ENCODE measurements around the gene HSPB2.
"Not testable (repeated sequence)": the region's sequence is repeated elsewhere in the genome, so short reads cannot be mapped to it uniquely, and the experiment has no call there.

Gene HSPB2

GRCh38 chr11:111916768-111917167 is 4.2 kb downstream of the HSPB2 start:
- no peak for DNase-seq

DNA sequence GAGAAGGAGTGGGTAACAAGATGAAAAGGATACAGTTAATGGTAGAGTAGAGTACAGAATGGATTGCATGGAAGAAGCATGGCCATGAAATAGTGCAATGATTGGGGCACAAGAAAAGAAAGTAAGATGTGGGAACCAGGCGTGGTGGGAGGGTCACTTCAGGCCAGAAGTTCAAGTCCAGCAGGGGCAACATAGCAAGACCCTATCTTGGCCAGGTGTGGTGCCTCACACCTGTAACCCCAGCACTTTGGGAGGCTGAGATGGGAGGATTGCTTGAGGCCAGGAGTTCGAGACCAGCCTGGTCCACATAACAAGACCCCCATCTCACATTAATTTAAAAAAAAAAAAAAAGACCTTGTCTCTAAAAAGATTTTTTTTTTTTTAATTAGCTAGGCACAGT is 4.8 kb downstream of the HSPB2 start:
- DNase-seq = no peak

DNA sequence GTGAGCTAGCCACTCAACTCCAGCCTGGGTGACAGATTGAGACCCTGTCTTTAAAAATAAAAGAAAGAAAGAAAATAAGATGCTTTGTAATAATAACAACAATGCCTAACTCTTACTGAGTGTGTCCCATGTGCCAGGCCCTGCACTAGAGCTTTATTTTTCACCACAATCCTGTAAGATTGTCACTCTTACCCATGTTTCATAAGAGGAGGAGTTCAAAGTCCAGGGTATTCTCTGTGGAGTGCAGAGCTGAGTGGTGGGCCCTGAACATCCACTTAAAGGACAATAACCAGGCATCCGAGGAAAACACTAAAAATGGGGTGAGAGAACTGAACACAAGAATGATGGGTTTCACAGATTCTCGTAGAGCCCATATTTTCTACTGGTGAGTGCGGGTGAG is 5.3 kb downstream of the HSPB2 start:
- DNase-seq = no peak

GRCh38 chr11:111918390-111919256 is 6.1 kb downstream of the HSPB2 start, which contains the start of gene C11orf52:
Gene C11orf52 (plus strand): TSS chr11:111918913. CDS start chr11:111918973, 60 bp downstream.
- DNase-seq = no peak

DNA sequence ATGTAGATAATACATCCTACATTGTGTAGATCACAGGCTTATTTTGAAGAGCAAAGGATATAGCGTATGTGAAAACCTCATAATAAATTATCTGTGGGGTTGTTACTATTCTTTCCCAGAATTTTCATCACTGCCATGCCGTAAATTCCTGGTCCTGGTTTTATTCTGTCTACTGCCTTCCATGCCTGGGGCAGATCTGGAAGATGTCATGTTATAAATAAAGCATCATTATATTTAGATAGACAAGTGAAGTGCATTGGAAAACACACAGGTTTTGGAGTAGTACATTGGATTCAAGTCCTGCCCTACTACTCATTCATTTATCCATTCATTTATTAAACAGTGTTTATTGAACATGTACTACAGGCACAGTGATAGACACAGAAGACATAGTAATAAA is 8.4 kb downstream of the HSPB2 start:
- DNase-seq = no peak

DNA sequence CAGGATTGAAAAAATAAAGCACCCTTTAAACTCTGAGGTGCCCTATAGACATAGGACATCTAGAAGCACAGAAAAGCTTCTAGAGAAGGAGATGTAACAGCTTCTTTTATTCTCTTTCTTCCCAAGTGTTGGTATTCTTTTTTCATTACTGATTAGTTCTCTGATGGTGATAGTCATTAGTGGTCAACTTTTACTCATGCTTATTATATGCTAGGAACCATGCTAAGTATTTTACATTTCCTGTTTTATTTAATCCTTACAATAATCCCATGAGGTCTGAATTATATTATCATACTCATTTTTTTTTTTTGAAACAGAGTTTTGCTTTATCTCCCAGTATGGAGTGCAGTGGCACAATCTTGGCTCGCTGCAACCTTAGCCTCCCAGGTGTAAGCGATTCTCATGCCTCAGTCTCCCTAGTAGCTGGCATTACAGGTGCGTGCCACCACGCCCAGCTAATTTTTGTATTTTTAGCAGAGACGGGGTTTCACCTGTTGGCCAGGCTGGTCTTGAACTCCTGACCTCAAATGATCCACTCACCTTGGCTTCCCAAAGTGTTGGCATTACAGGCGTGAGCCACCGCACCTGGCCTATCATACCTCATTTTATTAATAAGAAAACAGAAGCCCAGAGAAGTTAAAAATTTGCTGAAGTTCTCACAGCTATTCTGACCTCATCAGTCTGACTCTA is 9.2 kb downstream of the HSPB2 start:
- no peak for DNase-seq

DNA sequence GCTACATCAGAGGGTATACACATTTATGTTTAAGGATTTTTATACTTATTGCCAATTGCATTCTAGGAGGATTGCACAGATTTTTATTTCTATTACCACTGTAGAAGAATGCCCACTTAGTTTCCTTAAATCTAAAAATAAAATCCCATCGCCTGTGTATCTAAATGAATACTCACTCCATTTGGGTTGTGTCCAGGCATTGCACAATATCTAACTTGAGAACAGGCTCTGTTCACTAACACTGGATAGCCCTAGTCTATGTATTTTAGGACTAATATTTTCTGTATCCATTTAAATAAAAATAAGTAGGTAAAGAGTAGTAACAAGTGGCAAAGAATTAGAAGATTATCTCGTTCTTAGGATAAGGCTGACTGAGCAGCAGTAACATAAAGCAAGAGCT is 10.3 kb downstream of the HSPB2 start:
- DNase-seq = no peak

DNA sequence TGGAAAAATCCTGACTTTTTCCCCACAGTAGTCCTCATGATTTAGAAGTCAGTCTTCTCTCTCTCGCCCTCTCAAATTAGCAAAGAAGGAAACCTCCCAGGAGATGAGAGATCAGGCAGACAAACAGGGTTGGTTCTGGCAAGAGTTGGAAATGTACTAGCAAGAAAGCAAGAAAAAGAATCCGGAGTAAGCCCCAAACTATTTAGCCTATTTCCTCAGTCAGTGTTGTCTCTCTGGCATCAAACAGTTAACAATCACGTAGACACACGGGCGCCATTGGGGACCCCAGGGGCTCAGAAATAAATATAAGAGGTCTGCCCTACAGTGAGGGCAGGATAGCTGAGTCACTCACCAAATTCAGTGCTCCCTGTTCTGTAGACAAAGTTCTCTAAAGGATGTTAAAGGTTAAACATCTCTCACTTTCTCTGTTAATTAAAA is 10.8 kb downstream of the HSPB2 start:
- DNase-seq = no peak

GRCh38 chr11:111923951-111924350 is 11.4 kb downstream of the HSPB2 start:
- DNase-seq = no peak

GRCh38 chr11:111925953-111926352 is 13.4 kb downstream of the HSPB2 start:
- no peak for DNase-seq

- DNase-seq = peak; percentile 99
These were observed 14.2 kb downstream of the HSPB2 start for GRCh38 chr11:111926505-111927391.

DNA sequence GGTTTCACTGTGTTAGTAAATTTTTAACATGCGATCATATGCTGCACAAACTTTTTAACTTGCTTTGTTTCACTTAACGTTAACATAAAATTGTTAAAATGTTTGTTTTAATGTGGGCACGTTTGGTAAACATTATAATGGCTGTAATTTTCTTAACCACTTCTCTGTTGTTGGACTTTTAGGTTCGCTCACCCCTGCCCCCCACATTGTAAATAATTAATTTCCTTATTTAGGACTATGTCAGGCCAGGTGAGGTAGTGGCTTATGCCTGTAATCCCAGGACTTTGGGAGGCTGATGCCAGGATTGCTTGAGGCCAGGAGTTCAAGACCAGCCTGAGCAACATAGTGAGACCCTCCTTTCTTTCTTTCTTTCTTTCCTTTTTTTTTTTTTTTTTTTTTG is 17.9 kb downstream of the HSPB2 start:
- DNase-seq = no peak

DNA sequence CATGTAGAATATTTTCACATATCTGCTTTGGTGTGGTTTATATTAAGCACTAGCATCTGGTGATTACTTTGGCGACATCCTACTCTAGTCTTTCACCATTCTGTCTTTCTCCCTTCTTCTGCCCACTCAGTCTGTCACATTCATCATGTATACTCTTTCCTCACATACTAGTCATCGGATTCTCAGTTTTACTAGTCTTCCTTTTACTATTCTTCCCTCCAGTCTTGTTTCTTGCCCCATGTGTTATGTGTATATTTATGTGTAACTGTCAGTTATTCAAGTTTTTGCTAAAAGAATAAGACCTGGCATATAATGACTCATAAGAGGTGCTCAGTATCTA is 20.0 kb downstream of the HSPB2 start:
- DNase-seq = no peak

DNA sequence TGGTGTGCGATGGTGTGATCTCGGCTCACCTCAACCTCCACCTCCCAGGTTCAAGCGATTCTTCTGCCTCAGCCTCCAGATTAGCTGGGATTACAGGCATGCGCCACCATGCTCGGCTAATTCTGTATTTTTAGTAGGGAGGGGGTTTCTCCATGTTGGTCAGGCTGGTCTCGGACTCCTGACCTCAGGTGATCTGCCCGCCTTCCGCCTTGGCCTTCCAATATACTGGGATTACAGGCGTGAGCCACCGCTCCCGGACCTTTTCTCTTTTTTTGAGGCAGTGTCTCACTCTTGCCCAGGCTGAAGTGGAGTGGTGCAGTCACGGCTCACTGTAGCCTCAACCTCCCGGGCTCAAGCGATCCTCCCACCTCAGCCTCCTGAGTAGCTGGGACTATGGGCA is 20.6 kb downstream of the HSPB2 start:
- DNase-seq = not testable (repeated sequence)

GRCh38 chr11:111933872-111934271 is 21.3 kb downstream of the HSPB2 start:
- DNase-seq = no peak

GRCh38 chr11:111934306-111934705 is 21.8 kb downstream of the HSPB2 start:
- no peak for DNase-seq

GRCh38 chr11:111935317-111936039 is 22.9 kb downstream of the HSPB2 start:
- DNase-seq = no peak

- no peak for DNase-seq
These were observed 23.6 kb downstream of the HSPB2 start for GRCh38 chr11:111936040-111936540.

- no peak for DNase-seq
These were observed 24.9 kb downstream of the HSPB2 start for GRCh38 chr11:111937461-111937769.

- DNase-seq = no peak
These were observed 25.3 kb downstream of the HSPB2 start for GRCh38 chr11:111937844-111938243.

GRCh38 chr11:111938687-111939160 is 26.2 kb downstream of the HSPB2 start:
- DNase-seq = peak; percentile 8

GRCh38 chr11:111939836-111940604 is 27.5 kb downstream of the HSPB2 start:
- DNase-seq = no peak

Data from activated effector memory CD4-positive, alpha-beta T cell treated with Interleukin-2 at 50 U/mL for 16 hours (primary cell).